ENCODE data around the gene AXIN1. TPM values are rescaled to one million over a fixed set of nuclear protein-coding genes. Genes with fewer than 3 reads are reported as not detected.

Gene AXIN1
- total RNA-seq, 1 experiment from 2014 or later = 50.3 TPM

- H3K4me3 Mint-ChIP-seq = no peak overlapping the region
- ChIA-PET POLR2A (no interaction called here), CTCF (interaction anchor here (0.6 to 3.4 kb wide), 27 partner anchors 9 to 283 kb away, joined by 3 to 27 read pairs (median 5); partner anchors contain the start of genes DECR2, NHLRC4, PGAP6 and RAB11FIP3)
These were observed 40.0 kb upstream of the AXIN1 start for GRCh38 chr16:392450-393030.

GRCh38 chr16:391885-392335 lies 39.4 kb upstream of the AXIN1 start:
- POLR2A ChIA-PET = no interaction called here
- peak; percentile 85 for ATAC-seq

More at GRCh38 chr16:392450-393030, 40.0 kb upstream of the AXIN1 start:
- H3K27me3 Mint-ChIP-seq (ENCODE audit: low read depth) = peaks cover 3% of the 10 kb centered on the region; the same call in 1 of the 2 replicates
- peaks cover 5% of the 10 kb centered on the region for H3K9me3 Mint-ChIP-seq
- no peak overlapping the region for H3K27ac Mint-ChIP-seq
- peaks cover 26% of the 10 kb centered on the region for H3K4me1 Mint-ChIP-seq
- DNase-seq (ENCODE audit: low spot score) = no peak
- TF ChIP-seq ZSCAN18 (CRISPR knock-in tag; IDR thresholded peaks at IDR 0.05) (no peak), ZNF317 (CRISPR knock-in tag; IDR thresholded peaks at IDR 0.05; ENCODE audit: borderline replicate concordance, low read depth) (no peak), NR1H2 (CRISPR knock-in tag; IDR thresholded peaks at IDR 0.05) (no peak), NFE2L1 (CRISPR knock-in tag; IDR thresholded peaks at IDR 0.05) (no peak)
- no peak for ATAC-seq
- H3K36me3 Mint-ChIP-seq = peaks cover 12% of the 10 kb centered on the region

More at GRCh38 chr16:391885-392335, 39.4 kb upstream of the AXIN1 start:
- Mint-ChIP-seq H3K9me3 (peaks cover 5% of the 10 kb centered on the region), H3K27me3 (ENCODE audit: low read depth) (peaks cover 3% of the 10 kb centered on the region; the same call in 1 of the 2 replicates), H3K36me3 (peaks cover 13% of the 10 kb centered on the region), H3K4me1 (peaks cover 27% of the 10 kb centered on the region), H3K4me3 (no peak overlapping the region), H3K27ac (no peak overlapping the region)
- CTCF ChIA-PET = interaction anchor here (0.5 to 3.4 kb wide), 31 partner anchors 9 to 284 kb away, joined by 3 to 27 read pairs (median 5); partner anchors contain the start of genes DECR2, NHLRC4, PGAP6 and RAB11FIP3
- peak; percentile 88 for DNase-seq (ENCODE audit: low spot score)
- TF ChIP-seq ZNF671 (CRISPR knock-in tag; IDR thresholded peaks at IDR 0.05) (no peak), JUN (CRISPR knock-in tag; IDR thresholded peaks at IDR 0.05) (no peak), GTF2I (CRISPR knock-in tag; conservative IDR thresholded peaks at IDR 0.05) (peak; percentile 96; the same call in 1 of the 2 replicates), MXD4 (CRISPR knock-in tag; IDR thresholded peaks at IDR 0.05; ENCODE audit: borderline replicate concordance) (peak; percentile 23; the same call in 1 of the 2 replicates), CTCF (IDR thresholded peaks at IDR 0.05) (peak; percentile 97), ZNF532 (CRISPR knock-in tag; IDR thresholded peaks at IDR 0.05; ENCODE audit: borderline replicate concordance) (peak; percentile 62; the same call in 1 of the 2 replicates)

All from WTC11 (cell line).